ENCODE data around the gene SIVA1.

SIVA1 gene

GRCh38 chr14:104771918-104772706 is 19.2 kb downstream of the SIVA1 start:
- DNase-seq = no peak

GRCh38 chr14:104772707-104773504 is 20.0 kb downstream of the SIVA1 start:
- DNase-seq = no peak

GRCh38 chr14:104773505-104774452 is 20.8 kb downstream of the SIVA1 start:
- DNase-seq = no peak

GRCh38 chr14:104774453-104775072 is 21.6 kb downstream of the SIVA1 start:
- DNase-seq = no peak

GRCh38 chr14:104775073-104775489 is 22.1 kb downstream of the SIVA1 start:
- DNase-seq = no peak

GRCh38 chr14:104776481-104776880 is 23.5 kb downstream of the SIVA1 start:
- no peak for DNase-seq

- no peak for DNase-seq
These were observed 24.2 kb downstream of the SIVA1 start for GRCh38 chr14:104776961-104777807.

- no peak for DNase-seq
These were observed 24.9 kb downstream of the SIVA1 start for GRCh38 chr14:104777808-104778249.

GRCh38 chr14:104778694-104779331 is 25.9 kb downstream of the SIVA1 start:
- no peak for DNase-seq

- DNase-seq = no peak
These were observed 27.0 kb downstream of the SIVA1 start for GRCh38 chr14:104779776-104780512.

GRCh38 chr14:104780513-104781030 is 27.6 kb downstream of the SIVA1 start:
- no peak for DNase-seq

- no peak for DNase-seq
These were observed 28.5 kb downstream of the SIVA1 start for GRCh38 chr14:104781271-104782077.

GRCh38 chr14:104782086-104782807 is 29.3 kb downstream of the SIVA1 start:
- DNase-seq = no peak

GRCh38 chr14:104782808-104783139 is 29.8 kb downstream of the SIVA1 start:
- DNase-seq = no peak

GRCh38 chr14:104783484-104784217 is 30.7 kb downstream of the SIVA1 start:
- DNase-seq = no peak

GRCh38 chr14:104784218-104784568 is 31.2 kb downstream of the SIVA1 start:
- DNase-seq = no peak

- peak; percentile 43 for DNase-seq
These were observed 32.1 kb downstream of the SIVA1 start for GRCh38 chr14:104784846-104785707.

All from NCI-H2107 (cell line).